A673 (cell line): ENCODE results near the gene DLK2.

Experiments used
- CTCF ChIP-seq: fragments of 300-800, 200-600 bp; sonication (generic); conservative IDR thresholded peaks from 2 replicates; pipeline ENCODE4 v1.5.1; 2017; ENCODE audit warnings: low read depth, mild to moderate bottlenecking, antibody characterized with exemption, low read length, moderate library complexity, mixed read lengths
- EZH2 ChIP-seq: fragments of 200-600 bp; sonication (generic); IDR thresholded peaks from 2 replicates; pipeline ENCODE4 v1.6.1; 2017; ENCODE audit warnings: borderline replicate concordance, low read depth, mild to moderate bottlenecking, mixed read lengths, antibody characterized with exemption, low read length; ENCODE audit not compliant: poor library complexity, severe bottlenecking

- TF ChIP-seq CTCF (peak; percentile 37; the same call in 1 of the 2 replicates), EZH2 (no peak)
Measured at GRCh38 chr6:43495409-43495941, 40.1 kb upstream of the DLK2 start.
